RPMI8226 (cell line): ENCODE data around the gene WNT11.

Experiments used
- DNase-seq: peaks from one replicate; pipeline ENCODE4 v3.0.0-alpha.2; 2015

The WNT11 gene

GRCh38 chr11:76170468-76170867, 35.8 kb downstream of the WNT11 start:
- DNase-seq, result no peak

- DNase-seq, result no peak
Observed at GRCh38 chr11:76169473-76169896, 36.8 kb downstream of the WNT11 start.

- no peak for DNase-seq
Observed at GRCh38 chr11:76167590-76167989, 38.7 kb downstream of the WNT11 start.

- peak; percentile 55 for DNase-seq
Observed at GRCh38 chr11:76166314-76166713, 40.0 kb downstream of the WNT11 start.

GRCh38 chr11:76164861-76165751, 41.2 kb downstream of the WNT11 start:
- DNase-seq, result no peak

GRCh38 chr11:76164081-76164480, 42.2 kb downstream of the WNT11 start:
- no peak for DNase-seq

- DNase-seq, result no peak
Observed at GRCh38 chr11:76163289-76163880, 42.9 kb downstream of the WNT11 start.

GRCh38 chr11:76162336-76163288, 43.7 kb downstream of the WNT11 start:
- DNase-seq, result no peak

- DNase-seq, result no peak
Observed at GRCh38 chr11:76161261-76161961, 44.9 kb downstream of the WNT11 start.

GRCh38 chr11:76160856-76161255, 45.4 kb downstream of the WNT11 start:
- no peak for DNase-seq

- no peak for DNase-seq
Observed at GRCh38 chr11:76159983-76160661, 46.2 kb downstream of the WNT11 start.

- no peak for DNase-seq
Observed at GRCh38 chr11:76159303-76159937, 46.9 kb downstream of the WNT11 start.

- no peak for DNase-seq
Observed at GRCh38 chr11:76158394-76159302, 47.7 kb downstream of the WNT11 start.

- DNase-seq, result no peak
Observed at GRCh38 chr11:76157891-76158290, 48.4 kb downstream of the WNT11 start.

- DNase-seq, result no peak
Observed at GRCh38 chr11:76156971-76157427, 49.3 kb downstream of the WNT11 start.

GRCh38 chr11:76155500-76156227, 50.6 kb downstream of the WNT11 start:
- no peak for DNase-seq

- no peak for DNase-seq
Observed at GRCh38 chr11:76153571-76153923, 52.8 kb downstream of the WNT11 start.

- peak; percentile 69 for DNase-seq
Observed at GRCh38 chr11:76152741-76153570, 53.3 kb downstream of the WNT11 start.
